GM19452 (cell line): Measurements from ENCODE around the gene ADAM10.

Experiments used
- ATAC-seq: cut with Tn5 transposase; IDR thresholded peaks from one replicate; pipeline ENCODE4 v1.9.1; 2021; ENCODE audit not compliant: unreplicated experiment

Gene ADAM10

GRCh38 chr15:58760385-58761009 is 11.0 kb upstream of the ADAM10 start:
- no peak for ATAC-seq

DNA sequence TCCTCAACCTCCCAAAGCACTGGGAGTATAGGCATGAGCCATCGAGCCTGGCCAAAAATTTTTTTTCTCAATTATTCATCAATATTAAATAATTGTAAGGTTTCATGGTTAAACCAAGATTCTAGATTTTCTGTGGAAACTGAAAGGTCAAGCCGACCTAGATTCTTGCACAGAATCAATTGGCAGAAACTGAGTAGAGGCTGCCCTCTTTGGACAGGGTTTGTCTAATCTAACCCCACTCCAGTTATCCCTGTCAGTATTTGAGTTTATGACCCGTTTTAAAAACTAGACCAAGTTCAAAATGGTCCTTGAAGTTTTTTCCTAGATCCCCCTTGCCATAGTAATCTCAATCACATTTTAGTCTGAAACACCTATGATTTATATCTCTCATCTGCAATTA is 8.6 kb upstream of the ADAM10 start:
- no peak for ATAC-seq

- no peak for ATAC-seq
These were observed 6.4 kb upstream of the ADAM10 start for GRCh38 chr15:58755956-58756355.

- no peak for ATAC-seq
These were observed 5.8 kb upstream of the ADAM10 start for GRCh38 chr15:58755350-58755749.

GRCh38 chr15:58752716-58753115 is 3.2 kb upstream of the ADAM10 start:
- ATAC-seq, result no peak

DNA sequence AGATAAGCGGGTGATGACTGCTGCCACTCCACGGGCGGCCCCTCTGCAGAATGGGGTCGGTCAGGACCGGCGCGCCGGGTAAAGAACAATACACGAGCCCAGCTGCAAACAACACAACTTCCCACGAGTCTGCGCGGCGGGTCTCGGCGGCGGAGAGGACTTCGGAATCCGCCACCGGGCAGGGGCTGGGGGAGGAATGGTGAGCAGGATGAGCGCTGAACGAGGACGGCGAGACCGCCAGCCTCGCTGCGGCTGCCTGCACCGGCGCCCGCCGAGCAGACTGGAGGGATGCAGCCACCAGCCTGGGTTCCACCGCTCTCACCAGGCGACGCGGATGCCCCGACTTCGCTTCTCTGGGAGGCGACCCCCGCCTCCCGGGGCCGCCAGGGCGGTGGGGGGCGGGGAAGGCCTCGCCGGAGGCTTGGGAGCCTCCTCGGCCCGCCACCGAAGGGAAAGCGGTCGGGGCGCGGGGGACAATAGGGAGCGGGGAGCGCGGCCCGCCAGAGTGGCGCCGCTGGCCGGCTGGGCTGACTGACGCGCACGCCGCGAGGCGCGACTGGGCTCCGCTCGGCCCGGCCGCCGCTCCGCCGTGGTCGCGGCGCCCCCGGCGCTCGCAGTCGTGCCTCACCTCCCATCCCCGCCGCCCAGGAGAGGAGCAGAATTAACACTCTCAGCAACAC is 515 bp downstream of the ADAM10 start:
- peak; percentile 33 for ATAC-seq

DNA sequence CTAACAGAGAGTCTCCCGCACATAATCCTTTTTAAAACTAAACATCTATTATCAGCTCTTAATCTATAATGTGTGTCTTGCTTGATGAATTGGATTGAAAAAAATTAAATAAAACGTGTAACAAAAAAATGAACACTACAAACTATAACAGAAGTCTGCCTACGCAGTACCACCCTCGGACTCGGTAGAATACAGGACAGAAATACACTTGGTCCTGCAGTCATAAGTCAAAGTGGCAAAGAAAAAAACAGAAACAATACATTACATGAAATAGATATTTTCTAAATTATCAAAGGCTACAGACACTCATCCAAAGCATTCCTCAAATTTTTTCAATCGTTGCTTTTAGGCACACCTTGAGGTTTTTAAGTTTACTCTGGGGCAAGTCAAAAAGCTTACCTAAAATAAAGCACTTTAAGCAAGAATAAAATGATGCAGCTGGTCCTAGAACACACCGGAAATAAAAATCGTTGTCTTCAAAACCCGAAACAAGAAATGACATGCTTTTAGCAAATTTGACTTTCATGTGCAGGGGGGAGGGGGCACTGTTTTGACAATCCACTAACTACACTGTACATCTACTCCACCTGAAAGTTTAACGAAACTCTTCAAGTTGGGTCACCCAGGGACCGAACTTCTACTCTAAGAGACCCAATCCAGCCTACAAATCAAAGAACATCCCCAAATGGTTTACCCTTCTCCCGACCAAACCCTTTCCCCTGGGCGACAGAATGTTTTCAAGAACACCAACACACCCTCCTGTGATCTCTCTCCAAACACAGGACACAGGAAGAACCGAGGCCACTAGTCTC is 1.3 kb downstream of the ADAM10 start:
- ATAC-seq, result peak; percentile 14

- ATAC-seq, result no peak
These were observed 3.3 kb downstream of the ADAM10 start for GRCh38 chr15:58746174-58746573.

GRCh38 chr15:58742819-58743502 is 6.5 kb downstream of the ADAM10 start:
- ATAC-seq, result no peak

GRCh38 chr15:58742022-58742813 is 7.3 kb downstream of the ADAM10 start:
- no peak for ATAC-seq

DNA sequence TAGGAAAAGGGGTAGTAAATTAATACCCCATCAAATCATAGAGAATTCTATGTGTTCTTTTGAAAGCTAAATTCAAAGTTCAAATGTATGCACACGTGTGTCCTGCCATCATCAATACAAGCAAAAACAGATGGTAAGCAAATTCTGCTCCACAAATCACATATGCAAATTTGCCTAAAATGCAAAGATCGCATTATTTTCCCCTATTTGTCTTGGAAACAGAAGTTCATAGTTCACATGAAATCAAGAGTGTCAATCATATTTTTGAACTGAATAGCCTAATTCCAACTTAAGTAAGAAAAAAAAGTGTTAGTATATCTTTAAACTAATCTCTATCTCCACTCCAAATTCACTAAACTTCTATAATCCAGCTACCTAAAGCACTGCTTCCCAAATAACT is 8.5 kb downstream of the ADAM10 start:
- ATAC-seq, result no peak

DNA sequence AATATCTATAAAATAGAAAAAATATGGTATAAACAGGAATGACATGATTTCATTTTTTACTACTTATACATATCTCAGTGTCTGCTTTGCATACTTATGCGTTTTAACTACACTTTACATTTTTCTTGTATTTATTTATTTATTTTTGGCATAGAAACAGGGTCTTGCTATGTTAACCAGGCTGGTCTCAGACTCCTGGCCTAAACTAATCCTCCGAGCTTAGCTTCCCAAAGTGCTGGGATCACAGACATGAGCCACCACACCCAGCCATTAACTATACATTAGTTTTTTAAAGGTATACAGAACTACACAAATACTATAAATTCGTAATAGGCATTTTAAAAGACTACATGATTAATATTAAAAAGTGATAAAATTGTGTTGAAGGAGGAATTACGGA is 9.1 kb downstream of the ADAM10 start:
- ATAC-seq, result no peak

GRCh38 chr15:58738046-58738707 is 11.3 kb downstream of the ADAM10 start:
- ATAC-seq, result no peak

- ATAC-seq, result no peak
These were observed 12.2 kb downstream of the ADAM10 start for GRCh38 chr15:58737298-58737697.

DNA sequence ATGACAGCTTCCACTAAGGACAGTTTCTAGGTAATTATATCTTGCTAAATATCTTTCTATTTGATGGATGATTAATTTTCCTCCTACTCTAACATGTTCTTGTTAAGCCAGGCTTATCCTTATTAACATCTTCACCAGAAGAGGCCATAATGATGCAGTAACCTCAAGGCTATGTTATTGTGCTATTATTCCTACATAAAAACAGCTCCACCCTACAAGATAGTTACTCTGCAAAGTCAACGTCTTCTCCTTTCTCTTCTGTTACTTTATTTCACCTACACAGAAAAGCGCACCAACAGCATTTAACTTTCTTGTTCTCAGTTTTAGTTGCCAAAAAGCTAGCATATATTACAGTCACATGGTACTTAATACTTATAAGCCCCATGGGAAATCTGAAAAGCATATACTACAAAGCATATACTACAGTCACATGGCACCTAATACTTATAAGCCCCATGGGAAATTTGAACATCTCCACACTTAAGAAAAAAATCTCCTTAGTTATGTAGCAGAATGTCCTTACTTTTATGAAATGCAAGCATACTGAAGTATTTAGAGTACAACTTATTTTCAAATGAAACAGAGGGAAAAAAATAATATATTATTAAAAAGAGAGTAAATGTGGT is 13.4 kb downstream of the ADAM10 start:
- ATAC-seq, result no peak

GRCh38 chr15:58734859-58735258 is 14.6 kb downstream of the ADAM10 start:
- no peak for ATAC-seq

- no peak for ATAC-seq
These were observed 16.7 kb downstream of the ADAM10 start for GRCh38 chr15:58732625-58733363.

- no peak for ATAC-seq
These were observed 17.6 kb downstream of the ADAM10 start for GRCh38 chr15:58731756-58732535.
